GM12878 (cell line): ENCODE results near the gene SPRY1. TPM values are rescaled to one million over a fixed set of nuclear protein-coding genes. Genes with fewer than 3 reads are reported as not detected.

Experiments used
- ATAC-seq: fragments of 200-7000 bp; cut with Tn5 transposase; 3 replicates; pipeline ENCODE4 v1.9.1; 2020; ENCODE audit warnings: mild to moderate bottlenecking, moderate library complexity
- BruUV-seq: library from RNA; stranded (reverse); fragments of 400-500 nt; replicated peaks from 2 replicates; lab custom pipeline; 2021; lab: Mats Ljungman, UMichigan
- CTCF ChIA-PET: fragments of 300-600 bp; sonication (Branson Sonifier 250); formaldehyde crosslinking; extraction: SDS; loops from one replicate; lab custom pipeline; 2021; ENCODE audit warnings: inconsistent platforms; lab: Yijun Ruan, JAX
- POLR2A ChIA-PET: fragments of 350-600 bp; formaldehyde crosslinking; extraction: SDS; loops from one replicate; lab custom pipeline; 2021; ENCODE audit warnings: inconsistent platforms; lab: Charles Lee
- RAD21 ChIA-PET: fragments of 300-600 bp; sonication (Branson Sonifier 250); formaldehyde crosslinking; loops from one replicate; lab custom pipeline; 2023; ENCODE audit warnings: antibody characterized with exemption; ENCODE audit not compliant: unreplicated experiment; lab: Charles Lee
- SMC1A ChIA-PET: fragments of 300-600 bp; sonication (Branson Sonifier 250); formaldehyde crosslinking; loops from one replicate; lab custom pipeline; 2023; ENCODE audit not compliant: unreplicated experiment, uncharacterized antibody; lab: Charles Lee
- DNase-seq: peaks from one replicate; pipeline ENCODE4 v3.0.0-alpha.2; 2011; ENCODE audit warnings: low read depth, low spot score
- FAIRE-seq: peaks from 3 replicates; lab custom pipeline; 2011; peaks lifted over from hg19 to GRCh38; lab: Jason Lieb, UNC
- H2AFZ ChIP-seq: 2 replicates; pipeline ENCODE4 v1.6.0; 2011; ENCODE audit warnings: low read depth, low read length, control low read depth; ENCODE audit not compliant: control insufficient read depth
- H3K27ac ChIP-seq: 2 replicates; pipeline ENCODE4 v1.5.1; 2011; ENCODE audit warnings: control low read depth; ENCODE audit not compliant: control insufficient read depth, insufficient read depth
- H3K27me3 ChIP-seq, 2 experiments: replicated peaks in 1 of 2; 2 replicates each; pipeline versions ENCODE4 v1.6.0 to v1.6.1; 2011; ENCODE audit warnings: low read length in 1 of 2; ENCODE audit not compliant: control insufficient read depth in 2 of 2, insufficient read depth in 2 of 2
- H3K36me3 ChIP-seq, 2 experiments: 2 replicates each; pipeline ENCODE4 v1.5.1; 2011; ENCODE audit warnings: low read length in 1 of 2; ENCODE audit not compliant: control insufficient read depth in 2 of 2, insufficient read depth in 2 of 2
- H3K4me1 ChIP-seq: 2 replicates; pipeline ENCODE4 v1.6.1; 2011; ENCODE audit warnings: mild to moderate bottlenecking, low read length, moderate library complexity, mixed read lengths; ENCODE audit not compliant: control insufficient read depth, insufficient read depth
- H3K4me2 ChIP-seq: 2 replicates; pipeline ENCODE4 v1.6.0; 2011; ENCODE audit warnings: control low read depth; ENCODE audit not compliant: control insufficient read depth, insufficient read depth
- H3K4me3 ChIP-seq: fragments of 200-600 bp; sonication (generic); 2 replicates; pipeline ENCODE4 v1.5.1; 2016
- H3K79me2 ChIP-seq: 2 replicates; pipeline ENCODE4 v1.6.0; 2011; ENCODE audit warnings: low read length; ENCODE audit not compliant: control insufficient read depth, insufficient read depth
- H3K9ac ChIP-seq: 2 replicates; pipeline ENCODE4 v1.8.0; 2011; ENCODE audit warnings: low read length, control low read depth, mixed read lengths; ENCODE audit not compliant: control insufficient read depth, insufficient read depth
- H3K9me3 ChIP-seq: replicated peaks from 3 replicates; pipeline ENCODE4 v1.5.1; 2011; ENCODE audit warnings: mild to moderate bottlenecking, low read length; ENCODE audit not compliant: control insufficient read depth, insufficient read depth
- H4K20me1 ChIP-seq: 2 replicates; pipeline ENCODE4 v1.6.0; 2011; ENCODE audit not compliant: control insufficient read depth, insufficient read depth
- BCL11A ChIP-seq: IDR thresholded peaks from 2 replicates; pipeline ENCODE4 v1.6.1; 2011; ENCODE audit warnings: low read depth, low read length
- JUNB ChIP-seq: IDR thresholded peaks from 2 replicates; pipeline ENCODE4 v1.6.1; 2016; ENCODE audit warnings: antibody characterized with exemption, mild to moderate bottlenecking
- NFYB ChIP-seq: IDR thresholded peaks from 2 replicates; pipeline ENCODE4 v1.6.1; 2011; ENCODE audit warnings: low read depth, mild to moderate bottlenecking, low read length, improper control_type of control experiment, moderate library complexity; ENCODE audit not compliant: insufficient read depth
- YY1 ChIP-seq: IDR thresholded peaks from 2 replicates; pipeline ENCODE4 v1.6.1; 2011; ENCODE audit warnings: low read depth, mild to moderate bottlenecking, low read length
- ZNF622 ChIP-seq: fragments of 450-650 bp; IDR thresholded peaks from 2 replicates; pipeline ENCODE4 v1.6.1; 2017; ENCODE audit warnings: mild to moderate bottlenecking, inconsistent platforms
- WGBS: methylation state at CpG from one replicate; pipeline ENCODE4 v1.1.6; 2016; ENCODE audit warnings: low lambda C conversion rate; ENCODE audit not compliant: insufficient replicate concordance, insufficient coverage; ENCODE audit errors: missing lambda C conversion rate; 5-methylcytosine and 5-hydroxymethylcytosine counted together
- in situ Hi-C: fragments of 300-500 bp; cut with MboI; formaldehyde crosslinking; loops from 9 replicates; pipeline ENCODE4 v1.14.3; 2018; ENCODE audit warnings: mixed read lengths
- intact Hi-C: fragments of 100-400 bp; cut with micrococcal nuclease; formaldehyde crosslinking; loops from one replicate; pipeline ENCODE4 v1.14.2; 2022; ENCODE audit not compliant: unreplicated experiment
- polyA plus RNA-seq, 11 experiments: library from polyadenylated mRNA; depleted of rRNA in 4 of 11; unstranded in 6 of 11; stranded (reverse) in 5 of 11; fragments of >200 nt; fragmentation: Nextera tagmentation in 4 of 11; fragmentation: Illumina TruSeq in 1 of 11; extraction: Ambion mirVana in 4 of 11; extraction: Trizol in 1 of 11; gene quantifications; 1 replicate in 1 of 11; 2 replicates in 10 of 11; pipeline versions ENCODE4 v1.2.1 to v1.2.3, GENCODE V29; 2011 to 2016; ENCODE audit warnings: inconsistent platforms in 2 of 11, missing spikeins in 2 of 11, low read depth in 1 of 11
- total RNA-seq, 4 experiments: library from RNA; depleted of rRNA in 3 of 4; stranded (reverse); fragments of >200 nt in 3 of 4; fragmentation: Illumina TruSeq in 1 of 4; extraction: Trizol in 1 of 4; gene quantifications; 2 replicates each; pipeline versions ENCODE4 v1.2.1 to v1.2.3, GENCODE V29; 2013 to 2021
- TF ChIP-seq, protein P1 (sequence below): fragments of 450-650 bp; IDR thresholded peaks from 2 replicates; pipeline ENCODE4 v1.6.1; 2017; ENCODE audit warnings: mild to moderate bottlenecking
- TF ChIP-seq, protein P2 (sequence below): fragments of 450-650 bp; IDR thresholded peaks from 2 replicates; pipeline ENCODE4 v1.6.1; 2016; ENCODE audit warnings: mild to moderate bottlenecking, moderate library complexity, borderline replicate concordance
- TF ChIP-seq, protein P3 (sequence below): fragments of 450-650 bp; IDR thresholded peaks from 2 replicates; pipeline ENCODE4 v1.6.1; 2016; ENCODE audit warnings: mild to moderate bottlenecking

Gene SPRY1
- total and polyA plus RNA-seq, 10 of the 15 experiments (the other 5 are each of a cell fraction or from before 2014, with no cell fraction given) = 0.05 to 5.7 (median 0.23) TPM; not detected in 2

DNA sequence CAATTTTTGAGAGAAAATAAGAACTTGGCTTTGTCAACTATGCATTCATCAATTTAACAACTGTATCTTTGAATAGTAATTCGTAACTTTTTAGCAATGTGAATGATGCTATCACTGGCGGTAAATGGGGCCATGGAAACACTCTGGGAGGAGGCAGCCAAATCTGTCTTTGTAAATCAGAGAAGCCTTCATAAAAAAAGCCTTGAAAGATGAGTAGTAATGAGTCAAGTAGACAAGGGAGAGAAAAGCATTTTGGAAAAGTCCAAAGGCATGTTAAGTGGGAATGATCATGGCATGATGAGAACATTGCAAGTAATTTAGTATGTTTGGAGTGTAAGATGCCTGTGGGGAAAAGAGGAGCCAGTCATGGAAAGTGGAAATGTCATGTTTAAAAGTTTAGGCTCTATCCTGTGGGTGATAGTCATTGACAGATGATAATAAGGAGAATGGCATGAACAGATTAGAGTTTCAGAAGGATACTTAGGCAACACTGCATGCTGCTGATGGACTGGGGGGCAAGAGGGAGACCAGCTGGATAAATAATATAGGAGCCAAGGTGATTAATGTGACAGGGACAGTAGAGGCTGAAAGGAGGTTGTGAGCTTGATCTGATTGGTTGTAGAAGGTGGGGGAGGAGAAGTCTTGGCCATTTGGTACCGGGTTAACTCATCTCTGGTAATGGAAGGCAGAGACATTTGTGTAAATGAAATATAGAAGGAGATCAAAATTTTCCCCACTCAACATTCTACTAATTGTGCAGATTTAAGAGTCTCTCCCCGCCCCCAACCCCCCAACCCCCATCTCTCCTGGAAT lies 16.3 kb downstream of the SPRY1 start:
- Histone ChIP-seq H3K4me2 (peak overlapping the region; percentile 34), H3K9me3 (no peaks in the 10 kb centered on the region), H3K27ac (no peak overlapping the region; the same call in 1 of the 2 replicates), H3K4me1 (peaks cover 17% of the 10 kb centered on the region), H4K20me1 (no peaks in the 10 kb centered on the region), H3K36me3 (no peaks in the 10 kb centered on the region), H2AFZ (no peak overlapping the region; the same call in 1 of the 2 replicates), H3K79me2 (no peaks in the 10 kb centered on the region), H3K9ac (no peak overlapping the region), H3K4me3 (no peak overlapping the region), H3K27me3 (no peaks in the 10 kb centered on the region)
- TF ChIP-seq YY1 (no peak), NFYB (0 out of 2 replicates have a peak, but pooled peaks have one; percentile 29), BCL11A (no peak), ZNF622 (no peak), JUNB (no peak)
- TF ChIP-seq, protein P1, sequence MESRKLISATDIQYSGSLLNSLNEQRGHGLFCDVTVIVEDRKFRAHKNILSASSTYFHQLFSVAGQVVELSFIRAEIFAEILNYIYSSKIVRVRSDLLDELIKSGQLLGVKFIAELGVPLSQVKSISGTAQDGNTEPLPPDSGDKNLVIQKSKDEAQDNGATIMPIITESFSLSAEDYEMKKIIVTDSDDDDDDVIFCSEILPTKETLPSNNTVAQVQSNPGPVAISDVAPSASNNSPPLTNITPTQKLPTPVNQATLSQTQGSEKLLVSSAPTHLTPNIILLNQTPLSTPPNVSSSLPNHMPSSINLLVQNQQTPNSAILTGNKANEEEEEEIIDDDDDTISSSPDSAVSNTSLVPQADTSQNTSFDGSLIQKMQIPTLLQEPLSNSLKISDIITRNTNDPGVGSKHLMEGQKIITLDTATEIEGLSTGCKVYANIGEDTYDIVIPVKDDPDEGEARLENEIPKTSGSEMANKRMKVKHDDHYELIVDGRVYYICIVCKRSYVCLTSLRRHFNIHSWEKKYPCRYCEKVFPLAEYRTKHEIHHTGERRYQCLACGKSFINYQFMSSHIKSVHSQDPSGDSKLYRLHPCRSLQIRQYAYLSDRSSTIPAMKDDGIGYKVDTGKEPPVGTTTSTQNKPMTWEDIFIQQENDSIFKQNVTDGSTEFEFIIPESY = peak; percentile 56; the same call in 1 of the 2 replicates
- TF ChIP-seq, protein P2, sequence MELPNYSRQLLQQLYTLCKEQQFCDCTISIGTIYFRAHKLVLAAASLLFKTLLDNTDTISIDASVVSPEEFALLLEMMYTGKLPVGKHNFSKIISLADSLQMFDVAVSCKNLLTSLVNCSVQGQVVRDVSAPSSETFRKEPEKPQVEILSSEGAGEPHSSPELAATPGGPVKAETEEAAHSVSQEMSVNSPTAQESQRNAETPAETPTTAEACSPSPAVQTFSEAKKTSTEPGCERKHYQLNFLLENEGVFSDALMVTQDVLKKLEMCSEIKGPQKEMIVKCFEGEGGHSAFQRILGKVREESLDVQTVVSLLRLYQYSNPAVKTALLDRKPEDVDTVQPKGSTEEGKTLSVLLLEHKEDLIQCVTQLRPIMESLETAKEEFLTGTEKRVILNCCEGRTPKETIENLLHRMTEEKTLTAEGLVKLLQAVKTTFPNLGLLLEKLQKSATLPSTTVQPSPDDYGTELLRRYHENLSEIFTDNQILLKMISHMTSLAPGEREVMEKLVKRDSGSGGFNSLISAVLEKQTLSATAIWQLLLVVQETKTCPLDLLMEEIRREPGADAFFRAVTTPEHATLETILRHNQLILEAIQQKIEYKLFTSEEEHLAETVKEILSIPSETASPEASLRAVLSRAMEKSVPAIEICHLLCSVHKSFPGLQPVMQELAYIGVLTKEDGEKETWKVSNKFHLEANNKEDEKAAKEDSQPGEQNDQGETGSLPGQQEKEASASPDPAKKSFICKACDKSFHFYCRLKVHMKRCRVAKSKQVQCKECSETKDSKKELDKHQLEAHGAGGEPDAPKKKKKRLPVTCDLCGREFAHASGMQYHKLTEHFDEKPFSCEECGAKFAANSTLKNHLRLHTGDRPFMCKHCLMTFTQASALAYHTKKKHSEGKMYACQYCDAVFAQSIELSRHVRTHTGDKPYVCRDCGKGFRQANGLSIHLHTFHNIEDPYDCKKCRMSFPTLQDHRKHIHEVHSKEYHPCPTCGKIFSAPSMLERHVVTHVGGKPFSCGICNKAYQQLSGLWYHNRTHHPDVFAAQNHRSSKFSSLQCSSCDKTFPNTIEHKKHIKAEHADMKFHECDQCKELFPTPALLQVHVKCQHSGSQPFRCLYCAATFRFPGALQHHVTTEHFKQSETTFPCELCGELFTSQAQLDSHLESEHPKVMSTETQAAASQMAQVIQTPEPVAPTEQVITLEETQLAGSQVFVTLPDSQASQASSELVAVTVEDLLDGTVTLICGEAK = no peak
- TF ChIP-seq, protein P3, sequence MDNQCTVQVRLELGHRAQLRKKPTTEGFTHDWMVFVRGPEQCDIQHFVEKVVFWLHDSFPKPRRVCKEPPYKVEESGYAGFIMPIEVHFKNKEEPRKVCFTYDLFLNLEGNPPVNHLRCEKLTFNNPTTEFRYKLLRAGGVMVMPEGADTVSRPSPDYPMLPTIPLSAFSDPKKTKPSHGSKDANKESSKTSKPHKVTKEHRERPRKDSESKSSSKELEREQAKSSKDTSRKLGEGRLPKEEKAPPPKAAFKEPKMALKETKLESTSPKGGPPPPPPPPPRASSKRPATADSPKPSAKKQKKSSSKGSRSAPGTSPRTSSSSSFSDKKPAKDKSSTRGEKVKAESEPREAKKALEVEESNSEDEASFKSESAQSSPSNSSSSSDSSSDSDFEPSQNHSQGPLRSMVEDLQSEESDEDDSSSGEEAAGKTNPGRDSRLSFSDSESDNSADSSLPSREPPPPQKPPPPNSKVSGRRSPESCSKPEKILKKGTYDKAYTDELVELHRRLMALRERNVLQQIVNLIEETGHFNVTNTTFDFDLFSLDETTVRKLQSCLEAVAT = no peak
- POLR2A ChIA-PET = interaction anchor here (1.1 kb wide), 1 partner anchor 31 kb away, joined by 3 read pairs; no protein-coding TSS in a partner anchor
- WGBS = 64% methylated on average over 4 of the region's 4 CpGs
- BruUV-seq = no TSS peak
- RAD21 ChIA-PET = interaction anchor here (0.7 to 7.6 kb wide), 5 partner anchors 8 to 152 kb away, joined by 3 to 66 read pairs (median 4); partner anchors contain the start of gene SPRY1
- CTCF ChIA-PET = interaction anchor here (0.6 to 6.6 kb wide), 5 partner anchors 15 to 148 kb away, joined by 3 to 67 read pairs (median 3); partner anchors contain the start of gene SPRY1
- intact Hi-C loops (no loop called here), in situ Hi-C loops (no loop called here)
- ATAC-seq (peak; percentile 49), FAIRE-seq (no peak), DNase-seq (no peak)
- SMC1A ChIA-PET = interaction anchor here (0.7 to 5.7 kb wide), 11 partner anchors 9 to 260 kb away, joined by 3 to 45 read pairs (median 4); partner anchors contain the start of gene SPRY1
